HepG2 (cell line): ENCODE data around the gene LRRC45. TPM values are rescaled to one million over a fixed set of nuclear protein-coding genes. Genes with fewer than 3 reads are reported as not detected.
A peak's percentile ranks its signal among the peaks of the same experiment; 100 is the strongest.

Source experiments
- ATAC-seq: fragments of 200-7000 bp; cut with Tn5 transposase; 3 replicates; pipeline ENCODE4 v1.9.1; 2020; ENCODE audit warnings: mild to moderate bottlenecking, moderate library complexity
- BruUV-seq: library from RNA; stranded (reverse); fragments of 400-500 nt; replicated peaks from 2 replicates; lab custom pipeline; 2021; lab: Mats Ljungman, UMichigan
- CTCF ChIA-PET: fragments of 300-600 bp; formaldehyde crosslinking; extraction: SDS; loops from one replicate; lab custom pipeline; 2021; ENCODE audit warnings: low total read pairs, inconsistent platforms, low intra/inter-chr PET ratio; lab: Yijun Ruan, JAX
- POLR2A ChIA-PET: fragments of 350-600 bp; sonication (Branson Sonifier 250); formaldehyde crosslinking; loops from one replicate; lab custom pipeline; 2020; ENCODE audit warnings: antibody characterized with exemption, inconsistent platforms; lab: Yijun Ruan, JAX
- DNase-seq: peaks from one replicate; pipeline ENCODE4 v3.0.0-alpha.2; 2015; ENCODE audit warnings: low spot score
- FAIRE-seq: peaks from 3 replicates; lab custom pipeline; 2011; peaks lifted over from hg19 to GRCh38; lab: Jason Lieb, UNC
- H2AFZ ChIP-seq: one replicate; pipeline ENCODE4 v1.6.1; 2011; ENCODE audit warnings: low read length, inconsistent platforms
- H3K27ac ChIP-seq: fragments of 300-600 bp; 3 replicates; pipeline ENCODE4 v1.8.0; 2011; ENCODE audit warnings: mixed run types, mild to moderate bottlenecking, mixed read lengths, low read length, inconsistent platforms; ENCODE audit not compliant: insufficient read depth; ENCODE audit errors: extremely low read length
- H3K27me3 ChIP-seq, 2 experiments: fragments of 200-600 bp in 1 of 2; 2 replicates in 1 of 2; 3 replicates in 1 of 2; pipeline versions ENCODE4 v1.6.0 to v1.8.0; 2011; ENCODE audit warnings: low read length in 2 of 2, mild to moderate bottlenecking in 2 of 2, moderate library complexity in 2 of 2, inconsistent platforms in 1 of 2; ENCODE audit not compliant: insufficient read depth in 2 of 2, control insufficient read depth in 1 of 2
- H3K36me3 ChIP-seq, 2 experiments: fragments of 200-600 bp in 1 of 2; replicated peaks in 1 of 2; 2 replicates in 1 of 2; 3 replicates in 1 of 2; pipeline versions ENCODE4 v1.5.1 to v1.8.0; 2011; ENCODE audit warnings: low read length in 2 of 2, inconsistent platforms in 1 of 2; ENCODE audit not compliant: insufficient read depth in 2 of 2, control insufficient read depth in 1 of 2
- H3K4me1 ChIP-seq: 2 replicates; pipeline ENCODE4 v1.5.1; 2012; ENCODE audit warnings: low read length, inconsistent platforms; ENCODE audit not compliant: insufficient read depth
- H3K4me2 ChIP-seq: 2 replicates; pipeline ENCODE4 v1.6.0; 2011; ENCODE audit warnings: low read depth, low read length, inconsistent platforms
- H3K4me3 ChIP-seq, 3 experiments: fragments of 200-600 bp in 1 of 3; sonication (generic), shearing (Covaris generic) in 1 of 3; replicated peaks in 1 of 3; 2 replicates each; pipeline ENCODE4 v1.5.1; 2011 to 2016; ENCODE audit warnings: low read length in 3 of 3, inconsistent platforms in 2 of 3, low read depth in 2 of 3, mild to moderate bottlenecking in 2 of 3, control low read depth in 1 of 3, mixed read lengths in 1 of 3; ENCODE audit not compliant: insufficient read depth in 1 of 3
- H3K79me2 ChIP-seq: one replicate; pipeline ENCODE4 v1.6.1; 2011; ENCODE audit warnings: low read length, inconsistent platforms; ENCODE audit not compliant: insufficient read depth
- H3K9ac ChIP-seq: 2 replicates; pipeline ENCODE4 v1.6.0; 2011; ENCODE audit warnings: mild to moderate bottlenecking, low read depth, low read length, inconsistent platforms; ENCODE audit not compliant: insufficient read depth
- H3K9me3 ChIP-seq: 2 replicates; pipeline ENCODE4 v1.5.1; 2012; ENCODE audit warnings: mild to moderate bottlenecking, low read length
- H4K20me1 ChIP-seq: 2 replicates; pipeline ENCODE4 v1.6.0; 2011; ENCODE audit warnings: inconsistent platforms, mild to moderate bottlenecking, low read length, moderate library complexity; ENCODE audit not compliant: insufficient read depth
- ARHGAP35 ChIP-seq: sonication (generic); formaldehyde crosslinking; IDR thresholded peaks from 2 replicates; pipeline ENCODE4 v1.9.0; 2022; ENCODE audit warnings: mild to moderate bottlenecking, inconsistent platforms, moderate library complexity, missing genetic modification reagents, borderline replicate concordance
- BORCS8-MEF2B ChIP-seq: sonication (generic); formaldehyde crosslinking; IDR thresholded peaks from 2 replicates; pipeline ENCODE4 v1.8.0; 2022; ENCODE audit warnings: mild to moderate bottlenecking, missing genetic modification reagents
- GFI1 ChIP-seq: sonication (generic); formaldehyde crosslinking; IDR thresholded peaks from 2 replicates; pipeline ENCODE4 v1.5.0; 2020; ENCODE audit warnings: missing genetic modification reagents, mild to moderate bottlenecking, borderline replicate concordance
- HNRNPL ChIP-seq: fragments of 200-400 bp; formaldehyde crosslinking; IDR thresholded peaks from 2 replicates; pipeline ENCODE4 v1.6.1; 2017; ENCODE audit warnings: mild to moderate bottlenecking, low read depth, low read length
- JDP2 ChIP-seq: sonication (generic); formaldehyde crosslinking; IDR thresholded peaks from 2 replicates; pipeline ENCODE4 v1.8.1; 2022; ENCODE audit warnings: missing genetic modification reagents, borderline replicate concordance
- KDM2A ChIP-seq: sonication (generic); formaldehyde crosslinking; IDR thresholded peaks from 2 replicates; pipeline ENCODE4 v1.4.0; 2020; ENCODE audit warnings: low read depth, missing genetic modification reagents, borderline replicate concordance
- NCOA5 ChIP-seq: sonication (generic); formaldehyde crosslinking; IDR thresholded peaks from 2 replicates; pipeline ENCODE4 v1.4.0; 2020; ENCODE audit warnings: missing genetic modification reagents
- ONECUT2 ChIP-seq: sonication (generic); formaldehyde crosslinking; IDR thresholded peaks from 2 replicates; pipeline ENCODE4 v1.4.0; 2020; ENCODE audit warnings: missing genetic modification reagents
- RBM39 ChIP-seq: fragments of 200-400 bp; formaldehyde crosslinking; IDR thresholded peaks from one replicate; pipeline ENCODE4 v1.6.1; 2018; ENCODE audit warnings: antibody characterized with exemption, mild to moderate bottlenecking, low read depth, low read length; ENCODE audit not compliant: poor library complexity, severe bottlenecking
- SSRP1 ChIP-seq: IDR thresholded peaks from 2 replicates; pipeline ENCODE4 v1.6.1; 2016; ENCODE audit warnings: control low read depth
- ZFP41 ChIP-seq: sonication (generic); formaldehyde crosslinking; IDR thresholded peaks from 2 replicates; pipeline ENCODE4 v1.4.0; 2020; ENCODE audit warnings: mild to moderate bottlenecking, missing genetic modification reagents, borderline replicate concordance
- ZNF44 ChIP-seq: sonication (generic); formaldehyde crosslinking; IDR thresholded peaks from 2 replicates; pipeline ENCODE4 v1.5.1; 2020; ENCODE audit warnings: mild to moderate bottlenecking, missing genetic modification reagents
- WGBS: methylation state at CpG from one replicate; pipeline ENCODE4 v1.1.6; 2017; ENCODE audit warnings: low lambda C conversion rate; 5-methylcytosine and 5-hydroxymethylcytosine counted together
- in situ Hi-C: cut with HindIII; loops from 2 replicates; pipeline ENCODE4 v1.10.0; 2017; ENCODE audit warnings: low pct_unique_long_range_greater_than_20kb; ENCODE audit not compliant: extremely low pct_ligation_motif_present
- intact Hi-C: fragments of 100-400 bp; cut with micrococcal nuclease; formaldehyde crosslinking; loops from one replicate; pipeline ENCODE4 v1.10.0; 2022; ENCODE audit not compliant: unreplicated experiment
- polyA plus RNA-seq, 8 experiments: library from polyadenylated mRNA; depleted of rRNA in 3 of 8; stranded (reverse) in 7 of 8; unstranded in 1 of 8; fragments of >200 nt; fragmentation: Illumina TruSeq in 4 of 8; extraction: Trizol in 4 of 8; gene quantifications; 2 replicates each; pipeline versions ENCODE4 v1.2.1 to v1.2.3, GENCODE V29; 2011 to 2016; ENCODE audit warnings: low read depth in 4 of 8, missing spikeins in 1 of 8, mixed read lengths in 1 of 8; ENCODE audit not compliant: insufficient read depth in 1 of 8
- total RNA-seq, 5 experiments: library from RNA; depleted of rRNA; stranded (reverse); fragments of >200 nt; fragmentation: Illumina TruSeq; extraction: Trizol; gene quantifications; 2 replicates each; pipeline ENCODE4 v1.2.3, GENCODE V29; 2016; ENCODE audit warnings: low read depth in 1 of 5
- TF ChIP-seq, protein P1 (sequence below): sonication (generic); formaldehyde crosslinking; IDR thresholded peaks from 2 replicates; pipeline ENCODE4 v1.8.0; 2022; ENCODE audit warnings: missing genetic modification reagents, mild to moderate bottlenecking, inconsistent platforms, borderline replicate concordance
- TF ChIP-seq, protein P2 (sequence below): sonication (generic); formaldehyde crosslinking; IDR thresholded peaks from 2 replicates; pipeline ENCODE4 v1.5.0; 2020; ENCODE audit warnings: mild to moderate bottlenecking, missing genetic modification reagents
- TF ChIP-seq, protein P3 (sequence below): sonication (generic); formaldehyde crosslinking; IDR thresholded peaks from 2 replicates; pipeline ENCODE4 v1.4.0; 2020; ENCODE audit warnings: missing genetic modification reagents, mild to moderate bottlenecking, borderline replicate concordance

Gene LRRC45
- total and polyA plus RNA-seq, 2 of the 13 experiments (the other 11 are each of a cell fraction or from before 2014, with no cell fraction given), result 11.6 to 48.1 TPM

DNA sequence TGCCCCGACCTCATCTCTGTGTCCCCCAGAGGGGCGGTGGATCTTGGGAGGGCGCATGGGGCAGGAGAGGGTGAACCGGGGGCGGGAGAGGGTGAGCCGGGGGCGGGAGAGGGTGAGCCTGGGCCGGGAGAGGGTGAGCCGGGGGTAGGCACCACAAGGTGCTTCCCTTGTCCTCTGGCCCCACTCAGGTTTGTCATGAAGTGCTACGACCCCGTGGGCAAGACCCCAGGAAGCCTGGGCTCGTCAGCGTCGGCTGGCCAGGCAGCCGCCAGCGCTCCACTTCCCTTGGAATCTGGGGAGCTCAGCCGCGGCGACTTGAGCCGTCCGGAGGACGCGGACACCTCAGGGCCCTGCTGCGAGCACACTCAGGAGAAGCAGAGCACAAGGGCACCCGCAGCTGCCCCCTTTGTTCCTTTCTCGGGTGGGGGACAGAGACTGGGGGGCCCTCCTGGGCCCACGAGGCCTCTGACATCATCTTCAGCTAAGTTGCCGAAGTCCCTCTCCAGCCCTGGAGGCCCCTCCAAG, 26.8 kb upstream of the LRRC45 start (continued):
- TF ChIP-seq ZNF44 (peak; percentile 62; the same call in 1 of the 2 replicates), ZFP41 (no peak; the same call in 1 of the 2 replicates), ARHGAP35 (CRISPR knock-in tag) (no peak), ONECUT2 (no peak), RBM39 (no peak)
- TF ChIP-seq, protein P1, sequence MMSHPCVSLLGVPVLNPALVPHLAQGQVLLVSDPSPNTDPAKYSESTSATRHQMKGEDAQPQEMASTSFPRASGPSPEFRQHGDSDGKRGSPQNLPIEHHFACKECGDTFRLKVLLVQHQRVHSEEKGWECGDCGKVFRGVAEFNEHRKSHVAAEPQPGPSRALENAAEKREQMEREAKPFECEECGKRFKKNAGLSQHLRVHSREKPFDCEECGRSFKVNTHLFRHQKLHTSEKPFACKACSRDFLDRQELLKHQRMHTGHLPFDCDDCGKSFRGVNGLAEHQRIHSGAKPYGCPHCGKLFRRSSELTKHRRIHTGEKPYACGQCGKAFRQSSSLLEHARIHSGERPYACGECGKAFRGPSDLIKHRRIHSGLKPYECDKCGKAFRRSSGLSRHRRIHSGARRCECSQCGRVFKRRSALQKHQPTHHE (CRISPR knock-in tag), result no peak

DNA sequence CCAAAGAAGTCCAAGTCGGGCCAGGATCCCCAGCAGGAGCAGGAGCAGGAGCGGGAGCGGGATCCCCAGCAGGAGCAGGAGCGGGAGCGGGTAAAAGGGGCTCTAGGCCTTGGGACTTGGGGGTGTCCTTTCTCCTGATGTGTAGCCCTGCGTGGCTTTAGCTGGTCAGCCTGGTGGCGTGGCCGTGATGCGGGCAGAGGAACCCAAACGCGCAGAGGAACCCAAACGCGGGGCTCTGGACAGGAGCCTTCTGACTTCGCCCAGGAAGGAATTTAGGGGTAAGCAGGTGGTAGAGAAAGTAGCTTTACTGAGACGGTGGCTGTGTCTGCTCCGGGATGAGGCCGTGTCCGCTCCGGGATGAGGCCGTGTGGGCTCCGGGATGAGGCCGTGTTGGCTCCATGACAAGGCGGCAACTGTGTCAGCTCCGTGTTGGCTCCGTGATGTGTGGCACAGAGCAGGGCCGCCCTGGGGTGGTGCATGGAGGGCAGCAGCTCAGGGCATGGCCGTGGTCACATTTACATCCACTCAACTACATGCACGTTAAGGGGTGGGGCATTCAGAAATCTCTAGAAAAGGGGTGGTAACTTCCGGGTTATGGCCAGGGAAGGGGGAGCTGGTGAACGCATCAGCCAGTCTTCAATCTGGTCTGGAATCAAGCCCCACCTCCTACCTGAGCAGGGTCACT, 26.2 kb upstream of the LRRC45 start:
- no peak for ATAC-seq
- DNase-seq, result peak; percentile 73
- Histone ChIP-seq H3K36me3 (no peaks in the 10 kb centered on the region), H3K4me2 (peak overlapping the region; percentile 99), H3K27me3 (no peaks in the 10 kb centered on the region), H3K9me3 (no peaks in the 10 kb centered on the region), H3K27ac (peak overlapping the region; percentile 97), H4K20me1 (no peaks in the 10 kb centered on the region), H3K9ac (peak overlapping the region; percentile 96), H3K79me2 (peaks cover 63% of the 10 kb centered on the region), H3K4me1 (peaks cover 99% of the 10 kb centered on the region), H2AFZ (no peak overlapping the region), H3K4me3 (peak overlapping the region; percentile 38 to 80 (median 55))
- BruUV-seq, result no TSS peak
- intact Hi-C loops, result no loop called here
- no peak for FAIRE-seq
- WGBS, result 88% methylated on average over 30 of the region's 30 CpGs
- ChIA-PET POLR2A (interaction anchor here (0.7 to 16.1 kb wide), 13 partner anchors 7 to 182 kb away, joined by 3 to 470 read pairs (median 30); partner anchors contain the start of genes ASPSCR1, CENPX, DCXR and LRRC45), CTCF (interaction anchor here (1.0 to 5.6 kb wide), 2 partner anchors 24 to 37 kb away, joined by 4 to 73 read pairs; partner anchors contain the start of gene NOTUM)
- in situ Hi-C loops, result loop anchor here (5.0 kb wide), 1 partner anchor 40 kb away; no protein-coding TSS in a partner anchor
- TF ChIP-seq, protein P2, sequence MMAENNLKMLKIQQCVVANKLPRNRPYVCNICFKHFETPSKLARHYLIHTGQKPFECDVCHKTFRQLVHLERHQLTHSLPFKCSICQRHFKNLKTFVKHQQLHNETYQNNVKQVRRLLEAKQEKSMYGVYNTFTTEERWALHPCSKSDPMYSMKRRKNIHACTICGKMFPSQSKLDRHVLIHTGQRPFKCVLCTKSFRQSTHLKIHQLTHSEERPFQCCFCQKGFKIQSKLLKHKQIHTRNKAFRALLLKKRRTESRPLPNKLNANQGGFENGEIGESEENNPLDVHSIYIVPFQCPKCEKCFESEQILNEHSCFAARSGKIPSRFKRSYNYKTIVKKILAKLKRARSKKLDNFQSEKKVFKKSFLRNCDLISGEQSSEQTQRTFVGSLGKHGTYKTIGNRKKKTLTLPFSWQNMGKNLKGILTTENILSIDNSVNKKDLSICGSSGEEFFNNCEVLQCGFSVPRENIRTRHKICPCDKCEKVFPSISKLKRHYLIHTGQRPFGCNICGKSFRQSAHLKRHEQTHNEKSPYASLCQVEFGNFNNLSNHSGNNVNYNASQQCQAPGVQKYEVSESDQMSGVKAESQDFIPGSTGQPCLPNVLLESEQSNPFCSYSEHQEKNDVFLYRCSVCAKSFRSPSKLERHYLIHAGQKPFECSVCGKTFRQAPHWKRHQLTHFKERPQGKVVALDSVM (CRISPR knock-in tag), result no peak
- TF ChIP-seq BORCS8-MEF2B (CRISPR knock-in tag) (0 out of 2 replicates have a peak, but pooled peaks have one; percentile 38), JDP2 (no peak), GFI1 (CRISPR knock-in tag) (peak; percentile 12; the same call in 1 of the 2 replicates), NCOA5 (CRISPR knock-in tag) (no peak), KDM2A (CRISPR knock-in tag) (0 out of 2 replicates have a peak, but pooled peaks have one; percentile 34), SSRP1 (CRISPR knock-in tag) (peak; percentile 25), HNRNPL (peak; percentile 95)
- TF ChIP-seq, protein P3, sequence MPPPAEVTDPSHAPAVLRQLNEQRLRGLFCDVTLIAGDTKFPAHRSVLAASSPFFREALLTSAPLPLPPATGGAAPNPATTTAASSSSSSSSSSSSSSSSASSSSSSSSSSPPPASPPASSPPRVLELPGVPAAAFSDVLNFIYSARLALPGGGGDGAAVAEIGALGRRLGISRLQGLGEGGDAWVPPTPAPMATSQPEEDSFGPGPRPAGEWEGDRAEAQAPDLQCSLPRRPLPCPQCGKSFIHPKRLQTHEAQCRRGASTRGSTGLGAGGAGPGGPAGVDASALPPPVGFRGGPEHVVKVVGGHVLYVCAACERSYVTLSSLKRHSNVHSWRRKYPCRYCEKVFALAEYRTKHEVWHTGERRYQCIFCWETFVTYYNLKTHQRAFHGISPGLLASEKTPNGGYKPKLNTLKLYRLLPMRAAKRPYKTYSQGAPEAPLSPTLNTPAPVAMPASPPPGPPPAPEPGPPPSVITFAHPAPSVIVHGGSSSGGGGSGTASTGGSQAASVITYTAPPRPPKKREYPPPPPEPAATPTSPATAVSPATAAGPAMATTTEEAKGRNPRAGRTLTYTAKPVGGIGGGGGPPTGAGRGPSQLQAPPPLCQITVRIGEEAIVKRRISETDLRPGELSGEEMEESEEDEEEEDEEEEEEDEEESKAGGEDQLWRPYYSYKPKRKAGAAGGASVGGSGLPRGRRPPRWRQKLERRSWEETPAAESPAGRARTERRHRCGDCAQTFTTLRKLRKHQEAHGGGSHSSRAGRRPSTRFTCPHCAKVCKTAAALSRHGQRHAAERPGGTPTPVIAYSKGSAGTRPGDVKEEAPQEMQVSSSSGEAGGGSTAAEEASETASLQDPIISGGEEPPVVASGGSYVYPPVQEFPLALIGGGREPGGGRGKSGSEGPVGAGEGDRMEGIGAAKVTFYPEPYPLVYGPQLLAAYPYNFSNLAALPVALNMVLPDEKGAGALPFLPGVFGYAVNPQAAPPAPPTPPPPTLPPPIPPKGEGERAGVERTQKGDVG, result peak; percentile 94
